ENCODE data around the gene ERAP2.
"Not testable (repeated sequence)": the region's sequence is repeated elsewhere in the genome, so short reads cannot be mapped to it uniquely, and the experiment has no call there.

The ERAP2 gene

GRCh38 chr5:96863114-96863513 is 13.2 kb upstream of the ERAP2 start:
- DNase-seq = no peak

GRCh38 chr5:96863949-96864584 is 12.2 kb upstream of the ERAP2 start:
- no peak for DNase-seq

- no peak for DNase-seq
These were observed 11.3 kb upstream of the ERAP2 start for GRCh38 chr5:96864922-96865530.

- DNase-seq = no peak
These were observed 7.5 kb upstream of the ERAP2 start for GRCh38 chr5:96868603-96869371.

- DNase-seq = no peak
These were observed 7.0 kb upstream of the ERAP2 start for GRCh38 chr5:96869372-96869641.

GRCh38 chr5:96870094-96871026 is 5.9 kb upstream of the ERAP2 start:
- no peak for DNase-seq

- DNase-seq = no peak
These were observed 5.3 kb upstream of the ERAP2 start for GRCh38 chr5:96871027-96871399.

GRCh38 chr5:96871686-96872085 is 4.6 kb upstream of the ERAP2 start:
- DNase-seq = no peak

- DNase-seq = no peak
These were observed 2.9 kb upstream of the ERAP2 start for GRCh38 chr5:96873449-96873848.

GRCh38 chr5:96874631-96875030 is 1.7 kb upstream of the ERAP2 start:
- DNase-seq = no peak

- no peak for DNase-seq
These were observed 459 bp upstream of the ERAP2 start for GRCh38 chr5:96875791-96876291.

- DNase-seq = not testable (repeated sequence)
These were observed 723 bp downstream of the ERAP2 start for GRCh38 chr5:96876977-96877469.

GRCh38 chr5:96879665-96880064 is 3.4 kb downstream of the ERAP2 start:
- DNase-seq = no peak

- DNase-seq = no peak
These were observed 4.3 kb downstream of the ERAP2 start for GRCh38 chr5:96880444-96881164.

GRCh38 chr5:96881511-96882115 is 5.3 kb downstream of the ERAP2 start:
- DNase-seq = no peak

- no peak for DNase-seq
These were observed 7.6 kb downstream of the ERAP2 start for GRCh38 chr5:96883871-96884270.

GRCh38 chr5:96884995-96885394 is 8.7 kb downstream of the ERAP2 start:
- no peak for DNase-seq

GRCh38 chr5:96885518-96886338 is 9.4 kb downstream of the ERAP2 start:
- DNase-seq = no peak

- DNase-seq = no peak
These were observed 17.0 kb downstream of the ERAP2 start for GRCh38 chr5:96893342-96893741.

GRCh38 chr5:96896276-96896675 is 20.0 kb downstream of the ERAP2 start:
- DNase-seq = no peak

GRCh38 chr5:96896806-96897205 is 20.5 kb downstream of the ERAP2 start:
- no peak for DNase-seq

Data from stimulated activated CD8-positive, alpha-beta memory T cell treated with anti-CD3 and anti-CD28 coated beads, Interleukin-4, amount 100 ng/mL, for 48 hours (primary cell).